ENCODE data around the gene ACSL1.

The ACSL1 gene

GRCh38 chr4:184825896-184826690 is at the start of gene ACSL1:
Gene ACSL1 (minus strand): TSS chr4:184825968. CDS start chr4:184803514, 22,454 bp downstream.
- no peak for DNase-seq (ENCODE audit: low read depth, low spot score)

DNA sequence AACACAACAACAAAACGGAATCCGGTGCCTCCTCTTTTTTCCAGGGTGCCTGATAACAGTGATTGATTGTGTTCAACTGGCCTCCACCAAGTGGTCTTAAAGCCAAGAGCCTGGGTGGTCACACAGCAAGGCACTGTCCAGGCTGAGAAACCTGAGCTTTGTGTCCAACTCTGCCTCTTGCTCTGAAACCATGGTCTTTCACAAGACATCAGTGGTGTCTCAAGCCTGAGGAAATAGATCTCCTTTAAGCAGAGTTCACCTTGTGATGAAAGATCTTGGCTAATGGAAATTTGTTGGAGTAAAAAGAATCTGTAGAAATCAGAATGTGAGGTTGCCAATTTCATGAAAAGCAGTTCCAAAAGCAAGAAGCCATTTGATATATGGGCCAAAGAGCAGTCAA is 47.3 kb upstream of the ACSL1 start:
- no peak for DNase-seq (ENCODE audit: low read depth, low spot score)

GRCh38 chr4:184870718-184871117 is 45.0 kb upstream of the ACSL1 start:
- DNase-seq (ENCODE audit: low read depth, low spot score) = no peak

DNA sequence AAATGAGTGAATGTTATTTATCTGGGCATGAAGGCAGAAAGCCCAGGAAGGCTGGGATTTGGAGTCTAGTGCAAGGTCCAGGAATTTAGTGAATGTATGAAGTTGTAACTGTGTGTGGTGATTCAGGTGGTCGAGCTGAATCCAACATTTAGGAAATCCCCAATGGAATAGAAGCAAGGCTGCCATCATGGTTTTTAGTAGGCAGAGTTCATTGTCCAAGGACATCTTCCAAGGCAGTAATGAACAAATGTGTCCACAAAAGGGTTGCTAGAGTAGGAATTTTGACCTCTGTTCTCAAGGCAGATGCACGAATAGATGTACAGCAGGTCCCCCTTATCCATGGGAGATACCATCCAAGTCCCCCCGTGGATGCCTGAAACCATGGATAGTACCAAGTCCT is 42.9 kb upstream of the ACSL1 start:
- no peak for DNase-seq (ENCODE audit: low read depth, low spot score)

GRCh38 chr4:184863916-184864315 is 38.1 kb upstream of the ACSL1 start:
- DNase-seq (ENCODE audit: low read depth, low spot score) = no peak

DNA sequence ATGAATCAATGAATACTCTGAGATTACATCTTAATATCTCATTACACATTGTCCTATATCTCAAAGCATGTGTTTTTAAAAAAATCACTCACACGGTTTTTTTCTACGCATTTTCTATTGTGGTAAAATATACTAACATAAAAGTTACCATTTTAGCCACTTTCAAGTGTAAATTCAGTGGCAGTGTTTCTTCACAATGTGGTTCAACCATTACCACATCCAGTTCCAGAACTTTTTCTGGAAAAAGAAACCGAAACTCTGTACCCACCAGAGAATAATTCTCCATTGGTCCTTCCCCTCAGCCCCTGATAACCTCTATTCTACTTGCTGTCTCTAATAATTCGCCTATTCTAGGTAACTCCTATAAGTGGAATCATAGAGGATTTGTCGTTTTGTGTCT is 35.3 kb upstream of the ACSL1 start:
- DNase-seq (ENCODE audit: low read depth, low spot score) = no peak

DNA sequence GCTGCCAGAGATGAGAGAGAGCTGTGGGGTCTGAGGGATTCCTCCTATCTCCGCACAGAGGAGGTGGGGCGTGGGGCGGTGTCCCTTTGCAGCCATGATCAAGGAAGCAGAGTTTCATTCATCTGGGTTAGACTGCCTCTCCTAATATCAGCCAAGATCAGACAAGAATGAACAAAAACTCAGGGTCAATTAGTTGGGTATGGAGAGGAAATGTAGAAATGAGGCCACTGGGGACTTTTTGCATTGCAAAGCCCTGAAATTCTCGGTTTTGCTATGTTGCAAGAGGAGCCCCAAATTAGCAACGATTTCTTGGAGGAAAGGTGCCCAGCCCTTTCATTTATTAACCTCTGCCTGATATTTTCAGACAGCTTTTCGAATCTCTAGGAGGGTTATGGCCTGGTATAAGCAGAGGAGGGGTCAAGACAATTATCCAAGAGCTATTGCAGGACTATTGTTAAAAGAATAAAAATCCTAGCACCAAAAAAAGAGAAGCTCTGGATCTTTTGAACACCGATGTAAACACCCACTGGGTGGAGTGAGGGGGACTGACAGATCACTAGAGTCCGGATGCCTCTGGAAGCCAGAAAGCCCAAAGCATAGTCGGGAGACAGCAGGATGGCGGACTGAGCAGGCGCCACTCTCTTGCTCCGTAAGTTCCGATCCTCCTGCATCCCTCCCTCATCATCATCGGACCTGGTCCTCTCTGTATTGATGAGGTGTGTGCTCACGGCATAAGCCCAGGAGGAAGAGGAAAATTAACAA is 34.4 kb upstream of the ACSL1 start:
- no peak for DNase-seq (ENCODE audit: low read depth, low spot score)

DNA sequence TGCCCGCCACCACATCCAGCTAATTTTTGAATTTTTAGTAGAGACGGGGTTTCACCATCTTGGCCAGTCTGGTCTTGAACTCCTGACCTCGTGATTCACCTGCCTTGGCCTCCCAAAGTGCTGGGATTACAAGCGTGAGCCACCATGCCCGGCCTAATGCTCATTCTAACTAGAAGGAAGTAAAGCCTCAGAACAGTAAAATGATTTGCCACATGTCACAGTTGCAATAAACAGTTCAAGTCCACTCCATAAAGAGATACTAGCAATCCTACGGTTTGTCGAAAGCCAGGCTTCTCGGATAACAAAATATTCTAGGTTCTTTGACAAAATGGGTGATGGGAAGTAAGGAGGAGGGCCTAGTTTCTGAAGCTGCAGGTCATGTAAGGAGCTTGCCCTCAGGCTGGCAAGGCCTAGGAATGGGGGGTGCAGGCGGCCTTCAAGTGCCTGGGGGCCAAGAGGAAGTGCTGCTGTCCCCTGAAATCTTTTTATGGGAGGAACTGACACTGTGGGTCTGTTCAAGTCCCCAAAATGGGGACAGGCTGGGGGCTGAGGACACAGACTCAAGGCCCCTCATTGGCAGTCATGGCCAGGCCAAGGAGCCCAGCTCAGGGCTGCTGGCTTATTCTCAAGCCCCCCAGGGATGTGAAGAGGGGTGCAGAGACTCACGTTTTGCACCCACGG is 31.8 kb upstream of the ACSL1 start:
- no peak for DNase-seq (ENCODE audit: low read depth, low spot score)

GRCh38 chr4:184856277-184856609 is 30.5 kb upstream of the ACSL1 start:
- DNase-seq (ENCODE audit: low read depth, low spot score) = no peak

DNA sequence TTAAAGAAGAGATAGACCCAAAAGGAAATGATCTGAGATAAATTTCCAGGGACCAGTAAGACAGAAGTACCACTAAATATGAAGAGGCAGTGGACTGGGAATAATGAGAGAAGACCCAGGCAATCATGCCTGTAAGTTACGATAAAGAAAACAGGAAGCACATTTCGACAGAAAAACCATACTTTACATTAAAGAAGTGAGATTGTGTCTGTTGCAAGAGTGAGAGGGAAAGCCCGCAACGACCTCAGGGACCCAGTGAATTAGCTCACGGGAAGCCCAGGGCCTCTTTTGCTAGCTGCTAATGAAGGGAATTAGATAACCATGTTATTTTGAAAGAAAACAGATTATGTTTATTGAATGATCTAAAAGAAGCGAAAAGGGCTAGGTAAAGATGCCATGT is 28.9 kb upstream of the ACSL1 start:
- DNase-seq (ENCODE audit: low read depth, low spot score) = no peak

DNA sequence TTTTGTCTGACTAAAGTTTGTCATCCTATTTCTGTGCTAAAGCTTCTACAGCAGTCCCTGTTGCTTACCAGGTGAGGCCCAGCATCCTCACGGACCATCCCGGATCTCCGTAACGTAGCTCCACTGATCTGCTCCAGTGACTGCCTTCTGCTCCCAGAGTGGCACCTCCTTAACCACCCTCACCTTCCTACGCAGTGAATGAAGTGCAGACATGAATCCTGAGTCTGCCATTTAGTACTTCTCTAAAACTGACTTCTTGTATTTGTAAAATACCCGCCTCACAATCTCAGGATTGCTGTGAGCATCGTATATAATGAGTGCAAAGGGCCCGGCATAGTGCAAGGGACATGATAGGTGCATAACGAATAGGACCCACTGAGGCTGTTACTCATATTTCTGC is 27.7 kb upstream of the ACSL1 start:
- DNase-seq (ENCODE audit: low read depth, low spot score) = no peak

- DNase-seq (ENCODE audit: low read depth, low spot score) = no peak
Observed at GRCh38 chr4:184851886-184852285, 26.1 kb upstream of the ACSL1 start.

DNA sequence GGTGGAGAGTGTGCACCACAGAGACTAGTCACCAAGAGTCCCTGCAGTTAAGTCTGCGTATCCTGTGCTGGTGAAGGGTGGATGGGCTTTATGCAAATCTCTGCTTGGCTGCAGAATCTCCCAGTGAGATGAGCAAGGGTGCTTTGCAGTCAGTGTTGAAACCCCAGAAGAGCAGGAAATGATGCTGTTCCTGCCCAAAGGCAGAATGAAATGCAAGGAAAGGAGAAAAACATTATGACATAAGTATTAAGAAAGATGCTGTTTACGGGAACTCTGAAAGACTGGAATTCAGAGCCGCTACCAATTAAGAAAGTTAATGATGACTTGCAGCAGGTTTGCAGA is 25.4 kb upstream of the ACSL1 start:
- DNase-seq (ENCODE audit: low read depth, low spot score) = no peak

GRCh38 chr4:184850431-184851199 is 24.8 kb upstream of the ACSL1 start:
- no peak for DNase-seq (ENCODE audit: low read depth, low spot score)

GRCh38 chr4:184850018-184850417 is 24.2 kb upstream of the ACSL1 start:
- DNase-seq (ENCODE audit: low read depth, low spot score) = no peak

GRCh38 chr4:184849185-184849584 is 23.4 kb upstream of the ACSL1 start:
- DNase-seq (ENCODE audit: low read depth, low spot score) = no peak

DNA sequence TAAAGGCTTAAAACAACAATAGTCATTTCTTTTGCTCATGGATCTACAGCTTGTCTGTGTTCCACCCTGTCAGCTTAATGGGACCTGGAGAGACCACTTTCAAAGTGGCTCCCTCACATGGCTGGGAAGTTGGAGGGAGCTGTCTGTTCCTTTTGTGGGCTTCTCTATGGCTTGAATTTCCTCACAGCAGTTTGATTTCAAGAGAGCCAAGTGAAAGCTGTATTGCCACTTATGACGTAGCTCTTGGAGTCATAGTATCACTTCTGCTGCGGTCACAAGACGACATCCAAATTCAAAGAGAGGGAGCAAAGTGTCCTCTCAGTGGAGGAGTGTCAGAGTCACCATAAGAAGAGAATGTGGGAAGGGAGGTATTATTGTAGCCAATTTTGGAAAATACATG is 22.7 kb upstream of the ACSL1 start:
- no peak for DNase-seq (ENCODE audit: low read depth, low spot score)

DNA sequence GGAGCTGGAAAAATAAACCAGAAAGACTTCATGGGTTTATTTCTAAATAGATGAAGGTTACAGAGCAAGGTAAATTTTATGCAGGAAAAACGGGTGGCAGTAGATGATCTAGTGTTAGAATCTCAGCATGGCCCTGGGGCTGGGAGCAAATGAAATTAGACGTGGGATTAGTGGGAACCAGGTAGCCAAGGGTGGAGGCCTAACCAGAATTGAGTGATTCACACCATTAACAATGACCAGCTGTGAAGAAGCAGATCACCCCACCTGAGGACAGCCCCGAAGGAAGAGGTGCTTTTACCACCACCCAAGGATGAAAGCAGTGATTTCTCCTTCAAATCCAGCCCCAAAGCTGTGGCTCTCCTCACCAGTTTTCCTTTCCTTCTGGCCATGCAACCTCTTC is 20.8 kb upstream of the ACSL1 start:
- DNase-seq (ENCODE audit: low read depth, low spot score) = no peak

- DNase-seq (ENCODE audit: low read depth, low spot score) = no peak
Observed at GRCh38 chr4:184845367-184846021, 19.7 kb upstream of the ACSL1 start.

GRCh38 chr4:184844742-184845141 is 19.0 kb upstream of the ACSL1 start:
- no peak for DNase-seq (ENCODE audit: low read depth, low spot score)

DNA sequence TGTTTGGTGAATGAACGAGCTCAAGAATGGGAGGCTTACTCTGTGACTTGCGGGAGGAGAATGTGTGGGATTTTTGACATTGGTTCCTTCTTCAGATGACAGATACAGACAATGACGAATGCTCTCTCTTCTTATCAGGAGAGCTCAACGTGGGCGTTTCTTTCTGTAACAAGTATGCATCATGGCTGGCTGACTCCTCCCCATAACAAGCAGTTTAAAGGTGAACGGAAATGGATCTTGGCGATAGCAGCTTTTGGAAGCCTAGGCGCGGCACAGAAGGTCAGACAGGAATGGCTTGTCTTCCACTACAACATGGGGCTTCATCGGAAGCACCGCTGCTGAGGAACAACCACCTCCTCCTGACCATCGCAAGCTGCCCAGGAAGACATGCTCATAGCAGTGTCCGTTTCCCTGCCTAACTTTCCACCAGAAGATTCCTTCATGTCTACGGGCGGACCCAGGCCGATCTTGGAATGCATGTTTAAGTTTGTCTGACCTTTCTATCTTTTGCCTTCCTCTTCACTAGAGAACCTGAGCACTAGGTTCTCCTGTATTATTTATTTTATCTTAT is 18.3 kb upstream of the ACSL1 start:
- no peak for DNase-seq (ENCODE audit: low read depth, low spot score)

Measured in smooth muscle cell of the brain vasculature (primary cell).